Fibroblast of mammary gland (primary cell): Measurements from ENCODE around the gene TRUB2.

ENCODE experiments used
- DNase-seq: peaks from one replicate; pipeline ENCODE4 v3.0.0-alpha.2; 2010; ENCODE audit warnings: low read depth
- H3K4me3 ChIP-seq: 2 replicates; pipeline ENCODE4 v1.5.1; 2011; ENCODE audit warnings: low read depth, mild to moderate bottlenecking, low read length, moderate library complexity; ENCODE audit not compliant: control insufficient read depth
- TF ChIP-seq, protein P1 (sequence below): conservative IDR thresholded peaks from 2 replicates; pipeline ENCODE4 v1.5.1; 2011; ENCODE audit warnings: low read depth, low read length, inconsistent platforms; ENCODE audit not compliant: control insufficient read depth, insufficient read depth

Gene TRUB2

DNA sequence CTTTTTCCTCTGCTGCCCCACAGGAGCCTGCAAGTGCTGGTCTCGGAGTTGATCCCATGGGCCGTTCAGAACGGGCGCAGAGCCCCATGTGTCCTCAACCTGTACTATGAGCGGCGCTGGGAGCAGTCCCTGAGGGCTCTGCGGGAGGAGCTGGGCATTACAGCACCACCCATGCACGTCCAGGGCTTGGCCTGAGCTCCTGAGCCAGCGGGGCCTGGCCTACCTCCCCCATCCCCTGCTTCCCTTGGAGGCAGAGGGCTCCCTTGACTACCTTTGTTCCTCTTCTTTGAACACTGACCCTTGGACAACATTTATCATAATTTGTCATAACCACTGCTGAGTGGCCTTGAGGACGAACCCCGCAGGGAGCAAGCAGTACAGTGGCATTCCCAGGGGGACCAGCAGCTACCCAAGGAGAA is 11.2 kb upstream of the TRUB2 start:
- no peak overlapping the region for H3K4me3 ChIP-seq
- TF ChIP-seq, protein P1, sequence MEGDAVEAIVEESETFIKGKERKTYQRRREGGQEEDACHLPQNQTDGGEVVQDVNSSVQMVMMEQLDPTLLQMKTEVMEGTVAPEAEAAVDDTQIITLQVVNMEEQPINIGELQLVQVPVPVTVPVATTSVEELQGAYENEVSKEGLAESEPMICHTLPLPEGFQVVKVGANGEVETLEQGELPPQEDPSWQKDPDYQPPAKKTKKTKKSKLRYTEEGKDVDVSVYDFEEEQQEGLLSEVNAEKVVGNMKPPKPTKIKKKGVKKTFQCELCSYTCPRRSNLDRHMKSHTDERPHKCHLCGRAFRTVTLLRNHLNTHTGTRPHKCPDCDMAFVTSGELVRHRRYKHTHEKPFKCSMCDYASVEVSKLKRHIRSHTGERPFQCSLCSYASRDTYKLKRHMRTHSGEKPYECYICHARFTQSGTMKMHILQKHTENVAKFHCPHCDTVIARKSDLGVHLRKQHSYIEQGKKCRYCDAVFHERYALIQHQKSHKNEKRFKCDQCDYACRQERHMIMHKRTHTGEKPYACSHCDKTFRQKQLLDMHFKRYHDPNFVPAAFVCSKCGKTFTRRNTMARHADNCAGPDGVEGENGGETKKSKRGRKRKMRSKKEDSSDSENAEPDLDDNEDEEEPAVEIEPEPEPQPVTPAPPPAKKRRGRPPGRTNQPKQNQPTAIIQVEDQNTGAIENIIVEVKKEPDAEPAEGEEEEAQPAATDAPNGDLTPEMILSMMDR = no peak
- DNase-seq = no peak

DNA sequence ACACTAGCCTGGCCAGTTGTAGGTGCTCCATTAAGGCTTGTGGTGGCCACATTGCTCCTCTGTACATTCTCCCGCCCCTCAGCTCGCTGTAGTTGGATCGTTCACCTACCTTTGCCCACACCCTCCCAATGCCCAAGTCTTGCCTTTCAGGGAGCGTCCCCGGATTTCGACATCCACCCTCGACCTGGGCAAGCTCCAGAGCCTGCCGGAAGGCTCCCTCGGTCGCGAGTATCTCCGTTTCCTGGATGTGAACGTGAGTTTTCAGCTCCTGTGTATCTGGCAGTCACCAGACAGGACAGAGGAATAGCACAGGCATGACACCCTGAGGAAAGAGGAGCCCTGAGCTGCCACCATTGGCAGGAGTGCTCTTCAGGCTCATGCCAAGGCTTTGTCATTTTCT is 3.4 kb upstream of the TRUB2 start:
- H3K4me3 ChIP-seq = no peak overlapping the region
- TF ChIP-seq, protein P1 = no peak
- no peak for DNase-seq

DNA sequence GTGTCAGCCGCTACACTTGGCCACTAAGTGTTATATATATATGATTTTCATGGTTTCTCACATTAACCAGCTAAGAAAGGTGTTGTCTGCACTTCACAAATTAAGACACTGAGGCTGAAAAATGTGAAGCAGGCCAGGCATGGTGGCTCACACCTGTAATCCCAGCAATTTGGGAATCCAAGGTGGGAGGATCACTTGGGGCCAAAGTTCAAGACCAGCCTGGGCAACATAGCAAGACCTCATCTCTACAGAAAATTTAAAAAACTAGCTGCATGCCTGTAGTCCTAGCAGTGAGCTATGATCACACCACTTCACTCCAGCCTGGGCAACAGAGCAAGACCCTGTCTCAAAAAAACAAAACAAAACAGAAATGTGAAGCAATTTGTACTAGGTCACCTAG is 2.2 kb upstream of the TRUB2 start:
- no peak for DNase-seq
- TF ChIP-seq, protein P1 = no peak
- no peak overlapping the region for H3K4me3 ChIP-seq

DNA sequence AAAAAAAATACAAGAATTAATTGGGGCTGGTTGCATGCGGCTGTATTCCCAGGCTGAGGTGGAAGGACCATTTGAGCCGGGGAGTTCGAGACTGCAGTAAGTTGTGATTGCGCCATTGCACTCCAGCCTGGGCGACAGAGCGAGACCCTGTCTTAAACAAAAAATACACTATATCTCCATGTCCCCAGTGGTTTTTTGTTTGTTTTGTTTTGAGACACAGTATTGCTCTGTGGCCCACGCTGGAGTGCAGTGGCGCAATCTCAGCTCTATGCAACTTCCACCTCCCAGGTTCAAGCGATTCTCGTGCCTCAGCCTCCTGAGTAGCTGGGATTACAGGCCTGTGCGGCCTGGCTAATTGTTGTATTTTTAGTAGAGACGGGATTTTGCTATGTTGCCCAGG is 1.5 kb upstream of the TRUB2 start:
- H3K4me3 ChIP-seq = peak overlapping the region; percentile 93
- DNase-seq = no peak
- TF ChIP-seq, protein P1 = no peak

DNA sequence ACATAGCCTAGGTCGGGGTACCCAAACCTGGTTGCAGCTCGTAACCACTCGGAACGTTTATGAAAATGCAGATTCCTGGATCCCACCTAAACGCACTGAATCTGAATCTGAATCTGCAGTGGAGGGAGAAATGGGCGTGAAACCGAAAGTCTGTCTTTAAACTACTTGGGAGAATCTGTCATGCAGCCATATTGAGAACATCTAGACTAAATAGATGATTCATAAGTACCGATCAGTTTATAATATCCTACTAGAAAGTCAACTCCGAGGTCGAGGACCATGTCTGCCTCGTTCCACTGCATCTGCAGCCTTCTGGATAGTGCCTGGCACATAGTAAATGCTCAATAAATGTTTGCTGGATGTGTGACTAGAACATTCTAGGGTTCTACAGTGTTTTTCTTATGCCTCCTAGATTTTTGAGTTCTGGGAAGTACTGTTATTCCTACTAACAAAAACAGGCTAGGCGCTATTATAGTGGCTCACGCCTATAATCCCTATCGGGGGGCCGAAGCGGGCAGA is 1.0 kb upstream of the TRUB2 start:
- TF ChIP-seq, protein P1 = no peak
- peak; percentile 47 for DNase-seq
- peak overlapping the region; percentile 93 for H3K4me3 ChIP-seq

DNA sequence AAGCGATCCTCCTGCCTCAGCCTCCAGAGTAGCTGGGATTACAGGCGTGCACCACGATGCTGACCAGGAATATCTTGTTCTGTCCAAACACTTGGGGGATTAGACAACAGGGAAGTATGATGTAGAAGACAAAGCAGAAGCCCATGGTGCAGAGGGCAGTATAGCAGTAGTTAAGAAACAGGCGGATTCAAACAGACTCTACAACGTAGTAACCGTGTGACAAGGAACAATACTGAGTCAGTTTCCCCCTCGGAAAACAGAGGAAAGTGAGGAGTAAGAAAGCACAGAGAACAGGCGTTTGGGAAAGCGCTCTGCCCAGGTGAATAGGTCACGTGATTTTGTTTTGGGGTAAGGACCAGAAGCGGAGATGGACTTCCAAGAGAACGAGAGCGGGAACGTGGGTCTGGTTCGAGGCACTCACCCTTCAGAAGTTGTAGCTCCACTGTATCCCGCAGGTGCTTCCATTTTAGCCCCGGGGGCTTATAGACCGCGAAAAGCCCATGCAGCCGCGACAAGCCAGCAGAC is 306 bp downstream of the TRUB2 start:
- no peak for DNase-seq
- H3K4me3 ChIP-seq = peak overlapping the region; percentile 93

More for the DNA sequence above, 306 bp downstream of the TRUB2 start:
- TF ChIP-seq, protein P1 = no peak
